Esophagus squamous epithelium (tissue), 4 donors: ENCODE data around the gene ZNF440.

Experiments used
- POLR2A ChIP-seq, 4 donors: fragments of 450-650 bp; IDR thresholded peaks; one replicate each; pipeline ENCODE4 v1.6.1; 2017; ENCODE audit warnings: antibody characterized with exemption in 4 of 4, mild to moderate bottlenecking in 4 of 4, moderate library complexity in 3 of 4
- TF ChIP-seq, protein P1 (sequence below), 6 experiments: fragments of 450-650 bp in 4 of 6; fragments of 200-600 bp in 2 of 6; sonication (generic) in 2 of 6; IDR thresholded peaks; one replicate each; pipeline ENCODE4 v1.5.1; 2016 to 2019; ENCODE audit warnings: antibody characterized with exemption in 6 of 6, mild to moderate bottlenecking in 4 of 6, moderate library complexity in 4 of 6

DNA sequence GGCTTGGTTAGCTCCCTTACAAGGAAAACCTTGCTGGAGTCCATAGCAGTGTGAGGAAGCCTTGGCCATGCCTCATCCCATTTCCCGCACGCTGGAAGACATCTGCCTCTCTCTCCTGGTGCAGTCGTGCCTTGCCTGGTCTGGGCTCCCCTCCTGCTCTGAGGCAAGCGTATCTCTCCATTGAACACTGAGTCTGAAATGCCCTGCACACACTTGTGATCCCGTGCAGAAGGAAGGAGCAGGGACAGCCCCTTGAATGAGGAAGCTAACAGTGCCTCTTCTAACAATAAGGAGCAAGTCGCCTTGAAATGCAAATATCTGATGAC is 407 bp upstream of the ZNF440 start:
- TF ChIP-seq, protein P1, sequence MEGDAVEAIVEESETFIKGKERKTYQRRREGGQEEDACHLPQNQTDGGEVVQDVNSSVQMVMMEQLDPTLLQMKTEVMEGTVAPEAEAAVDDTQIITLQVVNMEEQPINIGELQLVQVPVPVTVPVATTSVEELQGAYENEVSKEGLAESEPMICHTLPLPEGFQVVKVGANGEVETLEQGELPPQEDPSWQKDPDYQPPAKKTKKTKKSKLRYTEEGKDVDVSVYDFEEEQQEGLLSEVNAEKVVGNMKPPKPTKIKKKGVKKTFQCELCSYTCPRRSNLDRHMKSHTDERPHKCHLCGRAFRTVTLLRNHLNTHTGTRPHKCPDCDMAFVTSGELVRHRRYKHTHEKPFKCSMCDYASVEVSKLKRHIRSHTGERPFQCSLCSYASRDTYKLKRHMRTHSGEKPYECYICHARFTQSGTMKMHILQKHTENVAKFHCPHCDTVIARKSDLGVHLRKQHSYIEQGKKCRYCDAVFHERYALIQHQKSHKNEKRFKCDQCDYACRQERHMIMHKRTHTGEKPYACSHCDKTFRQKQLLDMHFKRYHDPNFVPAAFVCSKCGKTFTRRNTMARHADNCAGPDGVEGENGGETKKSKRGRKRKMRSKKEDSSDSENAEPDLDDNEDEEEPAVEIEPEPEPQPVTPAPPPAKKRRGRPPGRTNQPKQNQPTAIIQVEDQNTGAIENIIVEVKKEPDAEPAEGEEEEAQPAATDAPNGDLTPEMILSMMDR (IDR thresholded peaks at IDR 0.05): no peak
- no peak for TF ChIP-seq POLR2A (IDR thresholded peaks at IDR 0.05)
